GM19468 (cell line): ENCODE measurements around the gene STAT5B.

Source experiments
- ATAC-seq: cut with Tn5 transposase; IDR thresholded peaks from one replicate; pipeline ENCODE4 v1.9.1; 2021; ENCODE audit warnings: mild to moderate bottlenecking, moderate library complexity, moderate number of reproducible peaks; ENCODE audit not compliant: unreplicated experiment; ENCODE audit errors: extremely low read depth

STAT5B gene

GRCh38 chr17:42159796-42160530 is 116.2 kb downstream of the STAT5B start:
- ATAC-seq, result no peak

GRCh38 chr17:42155614-42156045 is 120.6 kb downstream of the STAT5B start:
- no peak for ATAC-seq

GRCh38 chr17:42153919-42154742 is 122.1 kb downstream of the STAT5B start:
- ATAC-seq, result no peak
